Chondrocyte (in vitro differentiated cells): ENCODE measurements around the gene VDAC1. TPM values are rescaled to one million over a fixed set of nuclear protein-coding genes. Genes with fewer than 3 reads are reported as not detected.

Source experiments
- DNase-seq: peaks from one replicate; pipeline ENCODE4 v3.0.0; 2021; ENCODE audit warnings: mixed read lengths, low spot score
- H3K27ac Mint-ChIP-seq: one replicate; pipeline ENCODE4 v1.8.0; 2021; ENCODE audit warnings: mild to moderate bottlenecking, moderate library complexity, mixed read lengths; ENCODE audit not compliant: unreplicated experiment
- H3K27me3 Mint-ChIP-seq: 2 replicates; pipeline ENCODE4 v1.8.0; 2021; ENCODE audit warnings: low read depth, mixed read lengths
- H3K36me3 Mint-ChIP-seq: 2 replicates; pipeline ENCODE4 v1.8.0; 2021; ENCODE audit warnings: low read depth, mixed read lengths
- H3K4me1 Mint-ChIP-seq: 2 replicates; pipeline ENCODE4 v1.8.0; 2021; ENCODE audit warnings: low read depth, mild to moderate bottlenecking, mixed read lengths
- H3K4me3 Mint-ChIP-seq: one replicate; pipeline ENCODE4 v1.8.0; 2021; ENCODE audit warnings: mild to moderate bottlenecking, moderate library complexity, mixed read lengths; ENCODE audit not compliant: unreplicated experiment
- H3K9me3 Mint-ChIP-seq: 2 replicates; pipeline ENCODE4 v1.8.0; 2021; ENCODE audit warnings: low read depth, mixed read lengths
- CTCF ChIP-seq: fragments of 200-600 bp; sonication (generic); IDR thresholded peaks from 2 replicates; pipeline ENCODE4 v1.5.0; 2021; ENCODE audit warnings: antibody characterized with exemption, mild to moderate bottlenecking, moderate library complexity
- total RNA-seq: library from RNA; stranded (reverse); gene quantifications from 3 replicates; pipeline ENCODE4 v1.2.1, GENCODE V29; 2021

VDAC1 gene
- total RNA-seq, 1 donor from 2014 or later = 138 TPM

- peaks cover 55% of the 10 kb centered on the region for H3K4me1 Mint-ChIP-seq
- DNase-seq = no peak
- no peak overlapping the region for H3K4me3 Mint-ChIP-seq
- H3K9me3 Mint-ChIP-seq = peaks cover 6% of the 10 kb centered on the region
- no peaks in the 10 kb centered on the region for H3K27me3 Mint-ChIP-seq
- no peak for TF ChIP-seq CTCF
- H3K27ac Mint-ChIP-seq = no peak overlapping the region
- peaks cover 2% of the 10 kb centered on the region for H3K36me3 Mint-ChIP-seq
Observed at GRCh38 chr5:133966090-133966489, 38.7 kb downstream of the VDAC1 start.

GRCh38 chr5:133963493-133964128, 41.2 kb downstream of the VDAC1 start:
- Mint-ChIP-seq H3K27ac (peak overlapping the region; percentile 84), H3K4me3 (no peak overlapping the region)
- TF ChIP-seq CTCF = no peak

DNA sequence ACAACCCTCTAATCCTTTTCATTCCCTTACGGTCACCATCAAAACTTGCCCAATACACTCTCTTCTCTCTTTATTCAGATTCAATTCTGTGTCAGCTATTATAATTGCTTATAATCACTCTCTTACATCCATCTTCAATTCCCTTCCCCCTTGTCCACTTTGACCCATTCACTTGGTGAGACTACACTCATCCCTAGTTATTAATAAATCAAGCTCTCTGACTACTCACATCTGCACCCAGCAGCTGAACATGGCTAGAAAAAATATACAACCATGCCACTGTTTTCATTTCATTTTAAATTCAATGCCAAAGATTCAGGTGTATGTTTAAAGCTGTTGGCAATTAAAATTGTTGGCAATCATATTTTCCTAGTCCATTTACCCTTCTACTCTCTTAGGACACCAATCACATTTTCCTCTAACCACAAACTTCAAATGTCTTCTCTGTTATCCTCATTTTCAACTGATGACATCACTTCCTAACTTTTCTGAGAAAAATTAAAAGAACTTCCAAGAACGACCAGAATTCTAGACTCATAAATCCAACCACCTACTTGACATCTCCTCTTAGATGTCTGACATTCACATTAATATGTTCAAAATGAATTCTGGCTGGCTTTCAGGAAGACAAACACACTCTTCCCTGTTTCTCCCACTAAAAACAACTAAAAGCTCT, 41.8 kb downstream of the VDAC1 start:
- Mint-ChIP-seq H3K4me1 (peaks cover 48% of the 10 kb centered on the region), H3K9me3 (peaks cover 6% of the 10 kb centered on the region), H3K27ac (peak overlapping the region; percentile 84), H3K36me3 (peaks cover 7% of the 10 kb centered on the region), H3K4me3 (peak overlapping the region; percentile 27), H3K27me3 (no peaks in the 10 kb centered on the region)
- no peak for TF ChIP-seq CTCF
- no peak for DNase-seq

More at GRCh38 chr5:133963493-133964128, 41.2 kb downstream of the VDAC1 start:
- H3K9me3 Mint-ChIP-seq = peaks cover 6% of the 10 kb centered on the region
- peaks cover 7% of the 10 kb centered on the region for H3K36me3 Mint-ChIP-seq
- no peak for DNase-seq
- peaks cover 50% of the 10 kb centered on the region for H3K4me1 Mint-ChIP-seq
- H3K27me3 Mint-ChIP-seq = no peaks in the 10 kb centered on the region

- H3K4me3 Mint-ChIP-seq = peak overlapping the region; percentile 27
- H3K4me1 Mint-ChIP-seq = peaks cover 40% of the 10 kb centered on the region
- no peak for TF ChIP-seq CTCF
- peaks cover 11% of the 10 kb centered on the region for H3K36me3 Mint-ChIP-seq
- DNase-seq = no peak
- H3K27me3 Mint-ChIP-seq = no peaks in the 10 kb centered on the region
- peaks cover 6% of the 10 kb centered on the region for H3K9me3 Mint-ChIP-seq
- H3K27ac Mint-ChIP-seq = peak overlapping the region; percentile 84
Observed at GRCh38 chr5:133962131-133962530, 42.6 kb downstream of the VDAC1 start.

- Mint-ChIP-seq H3K36me3 (peaks cover 11% of the 10 kb centered on the region), H3K4me1 (peaks cover 35% of the 10 kb centered on the region), H3K4me3 (no peak overlapping the region), H3K27me3 (no peaks in the 10 kb centered on the region), H3K27ac (no peak overlapping the region), H3K9me3 (peaks cover 6% of the 10 kb centered on the region)
- no peak for DNase-seq
- TF ChIP-seq CTCF = no peak
Observed at GRCh38 chr5:133959643-133960042, 45.1 kb downstream of the VDAC1 start.
